GM23248 (cell line): ENCODE measurements around the gene TTLL5. TPM values are rescaled to one million over a fixed set of nuclear protein-coding genes. Genes with fewer than 3 reads are reported as not detected.

Experiments used
- DNase-seq: peaks from one replicate; pipeline ENCODE4 v3.0.0-alpha.2; 2015
- H2AFZ ChIP-seq: fragments of 200-600 bp; sonication (generic); 2 replicates; pipeline ENCODE4 v1.6.1; 2016; ENCODE audit warnings: antibody characterized with exemption
- H3F3A ChIP-seq: fragments of 200-600 bp; sonication (generic); 2 replicates; pipeline ENCODE4 v1.6.1; 2016; ENCODE audit warnings: mild to moderate bottlenecking, antibody characterized with exemption, mixed run types; ENCODE audit not compliant: insufficient read depth
- H3K27ac ChIP-seq: fragments of 200-600 bp; sonication (generic); 2 replicates; pipeline ENCODE4 v1.5.1; 2016; ENCODE audit warnings: mild to moderate bottlenecking
- H3K27me3 ChIP-seq: fragments of 200-600 bp; sonication (generic); replicated peaks from 2 replicates; pipeline ENCODE4 v1.6.1; 2016; ENCODE audit warnings: mild to moderate bottlenecking; ENCODE audit not compliant: insufficient read depth
- H3K36me3 ChIP-seq: fragments of 200-600 bp; sonication (generic); 2 replicates; pipeline ENCODE4 v1.6.1; 2016; ENCODE audit warnings: low read depth, mild to moderate bottlenecking
- H3K4me1 ChIP-seq: fragments of 200-600 bp; sonication (generic); 2 replicates; pipeline ENCODE4 v1.6.1; 2016; ENCODE audit warnings: mild to moderate bottlenecking; ENCODE audit not compliant: insufficient read depth
- H3K4me2 ChIP-seq: fragments of 200-600 bp; sonication (generic); one replicate; pipeline ENCODE4 v1.6.1; 2016; ENCODE audit warnings: mild to moderate bottlenecking; ENCODE audit not compliant: unreplicated experiment
- H3K4me3 ChIP-seq: fragments of 200-600 bp; sonication (generic); 2 replicates; pipeline ENCODE4 v1.5.1; 2016; ENCODE audit warnings: mild to moderate bottlenecking
- H3K79me2 ChIP-seq: fragments of 200-600 bp; sonication (generic); 2 replicates; pipeline ENCODE4 v1.6.1; 2016; ENCODE audit warnings: mild to moderate bottlenecking; ENCODE audit not compliant: insufficient read depth
- H3K9ac ChIP-seq: fragments of 200-600 bp; sonication (generic); 2 replicates; pipeline ENCODE4 v1.6.1; 2016; ENCODE audit warnings: mild to moderate bottlenecking
- H3K9me2 ChIP-seq: fragments of 200-600 bp; sonication (generic); 2 replicates; pipeline ENCODE4 v1.6.1; 2016; ENCODE audit warnings: mixed run types, mild to moderate bottlenecking, moderate library complexity; ENCODE audit not compliant: insufficient read depth
- H3K9me3 ChIP-seq: fragments of 200-600 bp; sonication (generic); one replicate; pipeline ENCODE4 v1.6.1; 2017; ENCODE audit warnings: low read depth
- H4K20me1 ChIP-seq: fragments of 200-600 bp; sonication (generic); 2 replicates; pipeline ENCODE4 v1.6.0; 2016; ENCODE audit not compliant: insufficient read depth
- EZH2 ChIP-seq: fragments of 200-600 bp; sonication (generic); IDR thresholded peaks from 2 replicates; pipeline ENCODE4 v1.6.1; 2018; ENCODE audit warnings: antibody characterized with exemption, mild to moderate bottlenecking; ENCODE audit not compliant: insufficient read depth, poor library complexity, severe bottlenecking
- EZH2phosphoT487 ChIP-seq: fragments of 200-600 bp; sonication (generic); IDR thresholded peaks from 2 replicates; pipeline ENCODE4 v1.6.1; 2018; ENCODE audit warnings: antibody characterized with exemption, moderate library complexity, mild to moderate bottlenecking, low read depth; ENCODE audit not compliant: insufficient read depth
- WGBS, 2 experiments: methylation state at CpG; one replicate each; pipeline ENCODE4 v1.1.6; 2015 to 2017; ENCODE audit warnings: low lambda C conversion rate in 2 of 2, low coverage in 1 of 2; ENCODE audit errors: missing lambda C conversion rate in 2 of 2; 5-methylcytosine and 5-hydroxymethylcytosine counted together
- in situ Hi-C: fragments of 300-500 bp; cut with MboI; formaldehyde crosslinking; loops from 2 replicates; pipeline ENCODE4 v1.15.0; 2020
- polyA plus RNA-seq: library from polyadenylated mRNA; unstranded; fragments of >200 nt; fragmentation: Nextera tagmentation; extraction: Ambion mirVana; gene quantifications from 2 replicates; pipeline ENCODE4 v1.2.1, GENCODE V29; 2016
- total RNA-seq: library from RNA; depleted of rRNA; stranded (reverse); fragments of >200 nt; shearing (Covaris generic); gene quantifications from 2 replicates; pipeline ENCODE4 v1.2.3, GENCODE V29; 2014

Gene TTLL5
- total and polyA plus RNA-seq, 2 experiments from 2014 or later = 14.6 to 17.8 TPM

DNA sequence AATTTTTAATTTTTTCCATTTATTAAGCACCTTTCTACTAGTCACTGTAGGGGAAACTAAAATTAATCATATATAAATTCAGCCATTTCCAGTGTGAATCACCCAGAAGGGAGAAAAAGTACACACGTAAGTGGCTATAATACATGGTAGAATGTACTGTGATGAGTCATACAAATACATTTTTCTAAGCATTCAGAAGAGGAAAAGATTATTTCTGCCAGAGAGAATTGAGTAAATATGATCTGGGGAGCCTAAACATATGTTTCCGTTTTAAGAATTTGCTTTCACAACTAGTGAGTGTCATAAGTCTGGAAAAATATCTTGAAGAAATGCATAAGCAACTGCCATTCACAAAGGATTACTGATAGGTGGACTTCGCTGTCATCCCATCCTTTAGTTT, 218.0 kb downstream of the TTLL5 start:
- Histone ChIP-seq H4K20me1 (no peaks in the 10 kb centered on the region), H3K27me3 (no peaks in the 10 kb centered on the region), H3K4me2 (peak overlapping the region; percentile 37), H3F3A (peaks cover 32% of the 10 kb centered on the region), H2AFZ (no peak overlapping the region), H3K4me3 (no peak overlapping the region), H3K79me2 (no peaks in the 10 kb centered on the region), H3K4me1 (peaks cover 39% of the 10 kb centered on the region), H3K36me3 (no peaks in the 10 kb centered on the region), H3K9me2 (no peaks in the 10 kb centered on the region), H3K9me3 (no peaks in the 10 kb centered on the region), H3K27ac (peak overlapping the region; percentile 87), H3K9ac (peak overlapping the region; percentile 33)
- TF ChIP-seq EZH2phosphoT487 = no peak
- no peak for TF ChIP-seq EZH2
- WGBS, 2 experiments = 31 to 33% methylated on average over 3 of the region's 3 CpGs
- DNase-seq = peak; percentile 83
- in situ Hi-C loops = no loop called here

DNA sequence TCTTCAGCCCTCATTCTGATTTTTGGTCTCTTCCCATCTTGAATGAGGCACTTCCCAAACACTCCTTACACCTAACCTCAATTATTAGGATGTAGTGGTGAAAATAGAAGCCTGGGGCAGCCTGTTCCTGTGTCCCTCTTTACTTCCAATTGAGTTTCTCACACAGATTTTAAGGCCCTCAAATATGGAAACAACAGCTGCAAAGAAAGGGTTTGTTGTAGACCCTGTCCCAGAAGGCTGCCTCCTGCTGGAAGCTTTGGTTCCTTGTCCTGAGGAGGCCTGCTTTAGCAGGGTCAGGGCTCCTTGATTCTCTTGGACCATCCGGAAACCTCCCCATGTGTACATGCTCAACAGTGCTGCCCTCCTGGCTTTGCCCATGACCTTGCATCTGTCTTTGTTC, 219.5 kb downstream of the TTLL5 start:
- no peaks in the 10 kb centered on the region for H3K36me3 ChIP-seq
- in situ Hi-C loops = no loop called here
- H3K4me3 ChIP-seq = no peak overlapping the region
- H3K79me2 ChIP-seq = no peaks in the 10 kb centered on the region
- DNase-seq = no peak
- no peaks in the 10 kb centered on the region for H3K27me3 ChIP-seq
- H3K4me1 ChIP-seq = peaks cover 54% of the 10 kb centered on the region
- H3K27ac ChIP-seq = no peak overlapping the region
- no peak overlapping the region for H3K4me2 ChIP-seq
- TF ChIP-seq EZH2 (no peak), EZH2phosphoT487 (no peak)
- H3K9ac ChIP-seq = no peak overlapping the region
- H3K9me3 ChIP-seq = no peaks in the 10 kb centered on the region
- H2AFZ ChIP-seq = no peak overlapping the region
- H3F3A ChIP-seq = peaks cover 44% of the 10 kb centered on the region
- WGBS, 2 experiments = 93 to 100% methylated on average over 1 of the region's 1 CpG
- no peaks in the 10 kb centered on the region for H4K20me1 ChIP-seq
- H3K9me2 ChIP-seq = no peaks in the 10 kb centered on the region

- peak; percentile 38 for DNase-seq
- Histone ChIP-seq H3K4me3 (no peak overlapping the region), H4K20me1 (no peaks in the 10 kb centered on the region), H3K27ac (no peak overlapping the region), H3K9ac (no peak overlapping the region), H3K4me1 (peaks cover 64% of the 10 kb centered on the region), H3K79me2 (no peaks in the 10 kb centered on the region), H2AFZ (no peak overlapping the region), H3K27me3 (no peaks in the 10 kb centered on the region), H3K36me3 (no peaks in the 10 kb centered on the region), H3K9me3 (no peaks in the 10 kb centered on the region), H3K9me2 (no peaks in the 10 kb centered on the region), H3K4me2 (no peak overlapping the region), H3F3A (peaks cover 51% of the 10 kb centered on the region)
- 95 to 97% methylated on average over 5 of the region's 5 CpGs for WGBS, 2 experiments
- TF ChIP-seq EZH2phosphoT487 (no peak), EZH2 (no peak)
- in situ Hi-C loops = no loop called here
Measured at GRCh38 chr14:75881994-75882393, 220.9 kb downstream of the TTLL5 start.

GRCh38 chr14:75884198-75884611, 223.2 kb downstream of the TTLL5 start:
- 20 to 23% methylated on average over 6 of the region's 6 CpGs for WGBS, 2 experiments
- Histone ChIP-seq H4K20me1 (no peaks in the 10 kb centered on the region), H3K9me3 (no peaks in the 10 kb centered on the region), H3K27ac (peak overlapping the region; percentile 81), H3K79me2 (no peaks in the 10 kb centered on the region), H3K4me3 (no peak overlapping the region), H3K4me2 (peak overlapping the region; percentile 27), H3K4me1 (peaks cover 47% of the 10 kb centered on the region), H3F3A (peaks cover 40% of the 10 kb centered on the region), H3K9me2 (no peaks in the 10 kb centered on the region), H3K36me3 (no peaks in the 10 kb centered on the region), H3K27me3 (no peaks in the 10 kb centered on the region), H3K9ac (peak overlapping the region; percentile 41), H2AFZ (0 out of 2 replicates have a peak overlapping the region, but pooled peaks have one; percentile 37)
- in situ Hi-C loops = no loop called here
- DNase-seq = peak; percentile 86
- TF ChIP-seq EZH2 (no peak), EZH2phosphoT487 (no peak)

DNA sequence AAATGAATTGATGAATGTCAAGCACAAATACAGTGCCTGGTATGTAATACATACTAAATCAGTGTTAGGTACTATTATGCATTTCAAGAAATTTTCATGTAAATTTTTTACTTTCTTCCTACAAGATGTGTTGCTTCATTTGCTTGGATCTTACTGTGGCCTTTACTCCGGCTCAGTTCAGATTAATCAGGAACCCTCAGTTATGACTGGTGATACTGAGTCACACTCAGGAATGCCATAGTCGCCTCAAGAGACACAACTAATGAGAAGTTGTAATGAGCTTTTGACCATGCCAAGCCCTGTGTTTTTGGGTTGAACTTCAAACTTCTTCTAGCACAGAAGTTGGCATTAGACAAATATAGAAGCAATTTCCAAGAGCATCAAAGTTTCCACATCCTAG, 224.8 kb downstream of the TTLL5 start:
- peak overlapping the region; percentile 69 for H3K4me2 ChIP-seq
- peaks cover 42% of the 10 kb centered on the region for H3K4me1 ChIP-seq
- H3K27ac ChIP-seq = peak overlapping the region; percentile 81

More for the DNA sequence above, 224.8 kb downstream of the TTLL5 start:
- Histone ChIP-seq H3K9me3 (no peaks in the 10 kb centered on the region), H4K20me1 (no peaks in the 10 kb centered on the region), H2AFZ (no peak overlapping the region), H3K4me3 (peak overlapping the region; percentile 11; the same call in 1 of the 2 replicates), H3K27me3 (no peaks in the 10 kb centered on the region), H3K9me2 (no peaks in the 10 kb centered on the region), H3K36me3 (no peaks in the 10 kb centered on the region), H3K79me2 (no peaks in the 10 kb centered on the region), H3F3A (peaks cover 35% of the 10 kb centered on the region), H3K9ac (peak overlapping the region; percentile 15; the same call in 1 of the 2 replicates)
- WGBS, 2 experiments = 2% methylated on average over 2 of the region's 2 CpGs
- DNase-seq = peak; percentile 87
- in situ Hi-C loops = no loop called here
- TF ChIP-seq EZH2phosphoT487 = no peak
- no peak for TF ChIP-seq EZH2
